GM23248 (cell line): Measurements from ENCODE around the gene MCF2L. TPM values are rescaled to one million over a fixed set of nuclear protein-coding genes. Genes with fewer than 3 reads are reported as not detected.

Source experiments
- DNase-seq: peaks from one replicate; pipeline ENCODE4 v3.0.0-alpha.2; 2015
- H2AFZ ChIP-seq: fragments of 200-600 bp; sonication (generic); 2 replicates; pipeline ENCODE4 v1.6.1; 2016; ENCODE audit warnings: antibody characterized with exemption
- H3F3A ChIP-seq: fragments of 200-600 bp; sonication (generic); 2 replicates; pipeline ENCODE4 v1.6.1; 2016; ENCODE audit warnings: mild to moderate bottlenecking, antibody characterized with exemption, mixed run types; ENCODE audit not compliant: insufficient read depth
- H3K27ac ChIP-seq: fragments of 200-600 bp; sonication (generic); 2 replicates; pipeline ENCODE4 v1.5.1; 2016; ENCODE audit warnings: mild to moderate bottlenecking
- H3K27me3 ChIP-seq: fragments of 200-600 bp; sonication (generic); replicated peaks from 2 replicates; pipeline ENCODE4 v1.6.1; 2016; ENCODE audit warnings: mild to moderate bottlenecking; ENCODE audit not compliant: insufficient read depth
- H3K36me3 ChIP-seq: fragments of 200-600 bp; sonication (generic); 2 replicates; pipeline ENCODE4 v1.6.1; 2016; ENCODE audit warnings: low read depth, mild to moderate bottlenecking
- H3K4me1 ChIP-seq: fragments of 200-600 bp; sonication (generic); 2 replicates; pipeline ENCODE4 v1.6.1; 2016; ENCODE audit warnings: mild to moderate bottlenecking; ENCODE audit not compliant: insufficient read depth
- H3K4me2 ChIP-seq: fragments of 200-600 bp; sonication (generic); one replicate; pipeline ENCODE4 v1.6.1; 2016; ENCODE audit warnings: mild to moderate bottlenecking; ENCODE audit not compliant: unreplicated experiment
- H3K4me3 ChIP-seq: fragments of 200-600 bp; sonication (generic); 2 replicates; pipeline ENCODE4 v1.5.1; 2016; ENCODE audit warnings: mild to moderate bottlenecking
- H3K79me2 ChIP-seq: fragments of 200-600 bp; sonication (generic); 2 replicates; pipeline ENCODE4 v1.6.1; 2016; ENCODE audit warnings: mild to moderate bottlenecking; ENCODE audit not compliant: insufficient read depth
- H3K9ac ChIP-seq: fragments of 200-600 bp; sonication (generic); 2 replicates; pipeline ENCODE4 v1.6.1; 2016; ENCODE audit warnings: mild to moderate bottlenecking
- H3K9me2 ChIP-seq: fragments of 200-600 bp; sonication (generic); 2 replicates; pipeline ENCODE4 v1.6.1; 2016; ENCODE audit warnings: mixed run types, mild to moderate bottlenecking, moderate library complexity; ENCODE audit not compliant: insufficient read depth
- H3K9me3 ChIP-seq: fragments of 200-600 bp; sonication (generic); one replicate; pipeline ENCODE4 v1.6.1; 2017; ENCODE audit warnings: low read depth
- H4K20me1 ChIP-seq: fragments of 200-600 bp; sonication (generic); 2 replicates; pipeline ENCODE4 v1.6.0; 2016; ENCODE audit not compliant: insufficient read depth
- EZH2 ChIP-seq: fragments of 200-600 bp; sonication (generic); IDR thresholded peaks from 2 replicates; pipeline ENCODE4 v1.6.1; 2018; ENCODE audit warnings: antibody characterized with exemption, mild to moderate bottlenecking; ENCODE audit not compliant: insufficient read depth, poor library complexity, severe bottlenecking
- EZH2phosphoT487 ChIP-seq: fragments of 200-600 bp; sonication (generic); IDR thresholded peaks from 2 replicates; pipeline ENCODE4 v1.6.1; 2018; ENCODE audit warnings: antibody characterized with exemption, moderate library complexity, mild to moderate bottlenecking, low read depth; ENCODE audit not compliant: insufficient read depth
- WGBS, 2 experiments: methylation state at CpG; one replicate each; pipeline ENCODE4 v1.1.6; 2015 to 2017; ENCODE audit warnings: low lambda C conversion rate in 2 of 2, low coverage in 1 of 2; ENCODE audit errors: missing lambda C conversion rate in 2 of 2; 5-methylcytosine and 5-hydroxymethylcytosine counted together
- in situ Hi-C: fragments of 300-500 bp; cut with MboI; formaldehyde crosslinking; loops from 2 replicates; pipeline ENCODE4 v1.15.0; 2020
- polyA plus RNA-seq: library from polyadenylated mRNA; unstranded; fragments of >200 nt; fragmentation: Nextera tagmentation; extraction: Ambion mirVana; gene quantifications from 2 replicates; pipeline ENCODE4 v1.2.1, GENCODE V29; 2016
- total RNA-seq: library from RNA; depleted of rRNA; stranded (reverse); fragments of >200 nt; shearing (Covaris generic); gene quantifications from 2 replicates; pipeline ENCODE4 v1.2.3, GENCODE V29; 2014

The MCF2L gene
- total and polyA plus RNA-seq, 2 experiments from 2014 or later: not detected

DNA sequence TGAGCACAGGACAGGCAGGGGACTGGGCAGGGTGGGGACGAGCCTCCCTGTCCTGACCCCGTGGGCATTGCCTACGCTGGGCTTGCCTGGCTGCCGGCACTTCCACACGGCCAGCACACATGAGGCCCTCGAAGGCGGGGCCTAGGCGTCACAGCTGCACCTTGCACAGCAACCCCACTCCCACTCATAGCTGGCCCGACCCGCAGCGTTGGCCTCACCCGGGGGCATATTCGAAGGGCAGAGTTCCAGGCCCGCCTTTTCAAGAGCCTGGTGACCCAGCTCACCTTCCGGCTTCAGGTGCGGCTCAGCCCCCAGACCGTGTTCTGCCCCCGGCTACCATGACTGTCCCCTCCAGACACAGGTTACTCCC lies 172.6 kb downstream of the MCF2L start:
- Histone ChIP-seq H2AFZ (no peak overlapping the region), H3K9me3 (no peaks in the 10 kb centered on the region), H3K4me2 (no peak overlapping the region), H4K20me1 (no peaks in the 10 kb centered on the region), H3K27me3 (no peaks in the 10 kb centered on the region), H3K27ac (no peak overlapping the region), H3K9me2 (no peaks in the 10 kb centered on the region), H3K9ac (no peak overlapping the region), H3K4me1 (no peaks in the 10 kb centered on the region), H3K4me3 (no peak overlapping the region), H3K36me3 (no peaks in the 10 kb centered on the region), H3F3A (no peaks in the 10 kb centered on the region), H3K79me2 (no peaks in the 10 kb centered on the region)
- 86 to 92% methylated on average over 14 to 18 of the region's 18 CpGs for WGBS, 2 experiments
- TF ChIP-seq EZH2phosphoT487: no peak
- TF ChIP-seq EZH2: no peak
- no peak for DNase-seq
- in situ Hi-C loops: no loop called here

GRCh38 chr13:113142876-113143275 lies 173.9 kb downstream of the MCF2L start:
- H2AFZ ChIP-seq: no peak overlapping the region

DNA sequence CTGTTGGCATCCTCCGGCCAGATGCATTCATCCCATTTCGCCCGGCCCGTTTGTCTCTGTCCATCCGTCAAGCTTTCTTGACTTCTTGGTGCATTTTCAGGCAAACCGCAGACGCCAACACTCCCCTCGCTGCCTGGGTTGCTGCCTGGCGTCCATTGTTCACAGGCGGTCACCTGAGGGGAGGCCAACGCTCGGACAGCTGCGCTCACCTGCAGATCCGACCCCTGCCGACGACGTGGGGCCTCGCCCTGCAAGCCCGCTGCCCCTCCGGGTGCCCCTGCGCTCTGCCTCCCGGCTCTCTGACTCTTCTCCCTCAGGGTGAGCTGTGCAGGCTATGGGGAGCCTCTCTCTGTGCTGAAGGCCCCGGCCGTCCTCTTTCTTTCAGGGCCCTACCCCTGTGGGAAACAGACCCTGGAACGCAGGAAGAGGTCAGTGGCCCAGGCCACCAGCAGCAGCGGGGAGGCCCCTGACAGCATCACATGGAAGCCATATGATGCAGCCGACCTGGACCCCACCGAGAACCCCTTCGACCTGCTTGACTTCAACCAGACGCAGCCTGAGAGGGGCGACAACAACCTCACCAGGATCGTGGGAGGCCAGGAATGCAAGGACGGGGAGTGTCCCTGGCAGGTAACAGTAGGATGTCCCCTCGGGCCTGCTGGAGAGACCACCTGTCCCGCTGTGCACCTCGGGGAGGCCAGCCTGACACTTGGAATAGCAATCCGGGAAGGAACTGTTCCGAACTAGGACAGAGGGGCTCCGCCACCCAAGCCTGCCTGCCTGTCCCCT lies 174.6 kb downstream of the MCF2L start:
- no peaks in the 10 kb centered on the region for H3K27me3 ChIP-seq
- no peak overlapping the region for H3K27ac ChIP-seq
- no peaks in the 10 kb centered on the region for H3K9me3 ChIP-seq
- DNase-seq: no peak
- no peak overlapping the region for H3K4me3 ChIP-seq
- H3K9me2 ChIP-seq: no peaks in the 10 kb centered on the region
- in situ Hi-C loops: no loop called here
- 67 to 70% methylated on average over 34 to 36 of the region's 39 CpGs for WGBS, 2 experiments
- H3F3A ChIP-seq: no peaks in the 10 kb centered on the region
- no peak overlapping the region for H3K4me2 ChIP-seq
- TF ChIP-seq EZH2: no peak
- no peak for TF ChIP-seq EZH2phosphoT487
- H3K36me3 ChIP-seq: no peaks in the 10 kb centered on the region
- H3K4me1 ChIP-seq: no peaks in the 10 kb centered on the region
- no peak overlapping the region for H3K9ac ChIP-seq
- H2AFZ ChIP-seq: no peak overlapping the region
- H4K20me1 ChIP-seq: no peaks in the 10 kb centered on the region
- H3K79me2 ChIP-seq: no peaks in the 10 kb centered on the region

More at GRCh38 chr13:113142876-113143275, 173.9 kb downstream of the MCF2L start:
- DNase-seq: peak; percentile 47
- H3K4me1 ChIP-seq: no peaks in the 10 kb centered on the region
- H3K9ac ChIP-seq: no peak overlapping the region
- H3K27ac ChIP-seq: no peak overlapping the region
- no peaks in the 10 kb centered on the region for H4K20me1 ChIP-seq
- no peaks in the 10 kb centered on the region for H3K27me3 ChIP-seq
- WGBS, 2 experiments: 9 to 13% methylated on average over 7 of the region's 7 CpGs
- H3F3A ChIP-seq: no peaks in the 10 kb centered on the region
- in situ Hi-C loops: no loop called here
- H3K79me2 ChIP-seq: no peaks in the 10 kb centered on the region
- no peaks in the 10 kb centered on the region for H3K36me3 ChIP-seq
- TF ChIP-seq EZH2phosphoT487 (no peak), EZH2 (no peak)
- no peaks in the 10 kb centered on the region for H3K9me2 ChIP-seq
- H3K9me3 ChIP-seq: no peaks in the 10 kb centered on the region
- no peak overlapping the region for H3K4me2 ChIP-seq
- no peak overlapping the region for H3K4me3 ChIP-seq

GRCh38 chr13:113144255-113144629 lies 175.2 kb downstream of the MCF2L start:
- no peaks in the 10 kb centered on the region for H3K4me1 ChIP-seq
- no peaks in the 10 kb centered on the region for H3K9me2 ChIP-seq
- no peak overlapping the region for H3K4me3 ChIP-seq
- no peaks in the 10 kb centered on the region for H3K9me3 ChIP-seq
- H3K4me2 ChIP-seq: no peak overlapping the region
- no peaks in the 10 kb centered on the region for H3K79me2 ChIP-seq
- no peaks in the 10 kb centered on the region for H3F3A ChIP-seq
- no peak for DNase-seq
- in situ Hi-C loops: no loop called here
- no peaks in the 10 kb centered on the region for H3K36me3 ChIP-seq
- TF ChIP-seq EZH2phosphoT487: no peak
- TF ChIP-seq EZH2: no peak
- no peak overlapping the region for H2AFZ ChIP-seq
- H3K27me3 ChIP-seq: no peaks in the 10 kb centered on the region
- no peak overlapping the region for H3K27ac ChIP-seq
- H4K20me1 ChIP-seq: no peaks in the 10 kb centered on the region
- H3K9ac ChIP-seq: no peak overlapping the region
- 80 to 82% methylated on average over 12 of the region's 12 CpGs for WGBS, 2 experiments

GRCh38 chr13:113145496-113145895 lies 176.5 kb downstream of the MCF2L start:
- Histone ChIP-seq H3K4me3 (no peak overlapping the region), H3K4me2 (no peak overlapping the region), H3K27ac (no peak overlapping the region), H4K20me1 (no peaks in the 10 kb centered on the region), H3K27me3 (no peaks in the 10 kb centered on the region), H3K79me2 (no peaks in the 10 kb centered on the region), H2AFZ (no peak overlapping the region), H3K9ac (no peak overlapping the region), H3F3A (no peaks in the 10 kb centered on the region), H3K4me1 (no peaks in the 10 kb centered on the region), H3K9me2 (no peaks in the 10 kb centered on the region), H3K9me3 (no peaks in the 10 kb centered on the region), H3K36me3 (no peaks in the 10 kb centered on the region)
- 78 to 80% methylated on average over 12 of the region's 12 CpGs for WGBS, 2 experiments
- in situ Hi-C loops: no loop called here
- no peak for TF ChIP-seq EZH2phosphoT487
- no peak for TF ChIP-seq EZH2
- DNase-seq: no peak
